ENCODE data around the gene NME4.

NME4 gene

DNA sequence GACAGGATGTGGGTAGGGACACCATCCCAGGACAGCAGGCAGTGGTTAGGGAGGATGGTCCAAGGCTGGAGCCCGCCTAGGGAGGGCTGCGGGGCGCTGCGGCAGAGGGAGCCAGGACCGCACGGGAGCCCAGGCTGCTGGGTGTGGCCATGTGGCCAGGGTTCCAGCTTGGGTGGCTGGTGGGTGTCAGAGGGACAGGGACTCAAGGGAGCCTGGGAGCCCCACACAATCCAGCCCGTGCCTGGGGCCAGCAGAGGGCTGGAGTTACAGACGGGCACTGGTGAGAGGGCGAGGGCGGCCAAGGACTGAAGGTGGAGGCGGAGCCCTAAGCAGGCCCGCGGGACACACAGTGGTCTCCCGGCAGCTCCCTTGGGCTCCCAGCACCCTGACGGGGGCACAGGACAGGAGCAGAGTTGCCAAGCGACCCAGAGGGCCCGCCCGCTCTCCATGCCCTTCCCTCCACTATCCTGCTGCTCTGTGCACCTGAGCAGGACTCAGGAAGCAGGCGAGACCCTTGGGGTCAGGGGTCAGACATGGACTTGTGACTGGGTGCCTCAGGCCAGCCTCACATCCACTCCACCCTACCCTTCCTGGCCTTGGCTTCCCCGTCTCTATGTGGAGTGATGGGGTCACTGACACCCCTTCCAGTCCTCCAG lies 33.8 kb upstream of the NME4 start:
- in situ Hi-C loops (cut with MboI; ENCODE audit: low sequenced_read_pairs) = no loop called here

DNA sequence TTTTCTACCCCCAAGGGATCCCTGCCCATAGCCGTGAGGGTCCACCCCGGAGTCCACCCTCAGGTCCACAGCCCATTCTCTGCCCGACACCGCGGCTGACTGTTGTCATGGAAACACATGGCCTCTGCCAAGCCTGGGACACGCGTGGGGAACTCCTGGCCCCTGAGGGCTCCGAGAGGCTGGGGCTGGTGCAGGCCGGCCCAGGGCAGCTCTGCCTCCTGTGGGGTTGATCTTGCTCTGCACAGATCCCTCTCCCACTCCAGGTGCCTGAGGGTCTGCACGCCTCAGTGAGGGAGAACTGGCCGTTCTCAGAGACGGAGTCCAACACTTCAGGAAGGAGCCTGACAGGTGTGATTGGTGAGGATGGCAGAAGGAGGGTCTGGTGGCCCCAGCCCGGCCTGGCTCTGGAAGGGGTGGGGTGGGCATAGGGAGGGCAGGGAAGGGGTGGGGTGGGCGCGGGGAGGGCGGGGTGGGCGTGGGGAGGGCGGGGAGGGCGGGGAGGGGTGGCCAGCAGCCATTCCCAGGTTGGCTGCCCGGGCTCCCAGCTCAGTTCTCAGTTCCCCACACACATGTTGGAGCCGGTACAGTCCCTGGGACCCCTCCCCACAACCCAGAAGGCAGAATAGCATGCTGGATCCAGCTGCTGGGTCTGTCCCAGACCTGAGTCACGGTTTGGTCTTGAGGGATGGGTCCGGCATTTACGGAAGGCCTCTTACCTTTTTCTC lies 33.1 kb upstream of the NME4 start:
- in situ Hi-C loops (cut with MboI; ENCODE audit: low sequenced_read_pairs) = no loop called here

DNA sequence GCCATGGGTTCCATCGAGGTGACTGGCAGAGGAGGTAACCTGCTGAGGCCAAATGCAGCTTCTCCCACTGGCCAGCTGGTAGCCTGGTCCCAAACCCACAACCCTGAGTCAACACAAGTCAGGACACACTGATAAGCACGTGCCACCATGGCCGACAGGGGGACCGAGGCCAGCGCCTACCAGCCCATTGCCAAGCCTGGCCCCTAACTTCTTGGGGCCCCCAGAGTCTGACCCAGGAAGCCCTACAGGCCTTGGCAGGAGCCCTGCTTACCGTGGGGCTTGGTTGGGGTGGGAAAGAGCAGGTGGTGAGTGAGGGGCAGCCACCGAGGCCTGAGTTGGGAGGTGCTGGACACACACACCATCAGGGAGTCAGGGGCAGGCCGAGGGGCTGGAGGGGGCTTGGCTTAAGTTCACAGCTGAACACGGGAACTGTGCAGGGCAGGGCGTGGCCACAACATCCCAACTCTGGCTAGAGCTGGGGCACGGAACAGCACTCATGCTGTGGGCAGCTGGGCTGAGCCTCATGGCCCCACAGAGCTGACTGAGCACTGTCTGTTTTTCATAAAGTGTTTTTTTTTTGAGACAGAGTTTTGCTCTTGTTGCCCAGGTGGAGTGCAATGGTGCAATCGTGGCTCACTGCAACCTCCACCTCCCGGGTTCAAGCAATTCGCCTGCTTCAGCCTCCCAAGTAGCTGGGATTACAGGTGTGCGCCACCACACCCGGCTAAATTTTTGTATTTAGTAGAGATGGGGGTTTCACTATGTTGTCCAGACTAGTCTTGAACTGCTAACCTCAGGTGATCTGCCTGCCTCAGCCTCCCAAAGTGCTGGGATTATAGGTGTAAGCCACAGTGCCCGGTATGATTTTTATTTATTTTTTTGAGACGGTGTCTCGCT lies 32.2 kb upstream of the NME4 start:
- in situ Hi-C loops (cut with MboI; ENCODE audit: low sequenced_read_pairs) = no loop called here

DNA sequence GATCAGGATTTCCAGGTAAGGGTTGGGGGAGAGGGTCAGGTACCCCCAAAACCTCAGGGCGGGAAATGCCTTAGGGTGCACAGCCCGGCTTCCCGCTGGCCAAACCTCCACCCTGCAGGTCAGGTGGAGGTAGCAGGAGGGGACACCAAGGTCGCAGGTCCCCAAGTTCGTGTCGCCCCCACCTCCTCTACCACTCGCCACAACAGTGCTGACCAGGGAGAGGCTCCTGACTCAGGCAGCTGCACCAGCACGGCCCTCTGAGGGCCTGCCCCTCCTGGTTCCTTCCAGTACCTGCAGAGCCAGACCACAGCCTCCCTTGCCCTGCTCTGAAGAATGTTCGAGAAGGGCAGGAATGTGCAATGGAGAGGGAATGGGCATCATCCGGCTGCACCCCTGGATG lies 30.5 kb upstream of the NME4 start:
- in situ Hi-C loops (cut with MboI; ENCODE audit: low sequenced_read_pairs) = no loop called here

DNA sequence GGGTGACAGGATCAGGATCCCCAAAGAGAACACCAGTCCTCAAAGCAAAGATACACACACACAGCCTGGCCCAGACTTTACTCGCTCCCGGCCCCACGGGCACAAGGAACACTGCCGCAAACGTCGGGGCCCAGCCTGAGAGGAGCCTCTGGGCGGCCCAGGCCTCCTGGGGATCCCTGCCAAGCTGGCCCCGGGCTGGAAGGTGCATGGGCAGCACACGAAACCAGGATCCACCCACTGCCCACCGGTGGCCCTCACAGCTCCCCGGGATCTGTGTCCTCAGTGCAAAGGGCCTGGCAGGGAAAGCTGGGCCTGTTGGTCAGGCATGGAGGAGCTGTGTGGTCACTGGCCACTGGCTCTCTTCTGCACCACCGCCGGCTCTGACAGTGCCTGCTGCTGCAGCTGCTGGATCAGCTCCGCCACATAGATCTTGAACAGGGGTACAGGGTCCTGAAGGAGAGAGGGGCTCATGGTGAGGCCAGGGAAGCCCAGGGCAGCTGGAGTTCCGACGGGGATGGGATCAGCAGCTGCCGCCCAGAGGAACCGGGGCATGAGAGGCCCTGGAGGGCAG lies 29.6 kb upstream of the NME4 start:
- in situ Hi-C loops (cut with MboI; ENCODE audit: low sequenced_read_pairs) = no loop called here

DNA sequence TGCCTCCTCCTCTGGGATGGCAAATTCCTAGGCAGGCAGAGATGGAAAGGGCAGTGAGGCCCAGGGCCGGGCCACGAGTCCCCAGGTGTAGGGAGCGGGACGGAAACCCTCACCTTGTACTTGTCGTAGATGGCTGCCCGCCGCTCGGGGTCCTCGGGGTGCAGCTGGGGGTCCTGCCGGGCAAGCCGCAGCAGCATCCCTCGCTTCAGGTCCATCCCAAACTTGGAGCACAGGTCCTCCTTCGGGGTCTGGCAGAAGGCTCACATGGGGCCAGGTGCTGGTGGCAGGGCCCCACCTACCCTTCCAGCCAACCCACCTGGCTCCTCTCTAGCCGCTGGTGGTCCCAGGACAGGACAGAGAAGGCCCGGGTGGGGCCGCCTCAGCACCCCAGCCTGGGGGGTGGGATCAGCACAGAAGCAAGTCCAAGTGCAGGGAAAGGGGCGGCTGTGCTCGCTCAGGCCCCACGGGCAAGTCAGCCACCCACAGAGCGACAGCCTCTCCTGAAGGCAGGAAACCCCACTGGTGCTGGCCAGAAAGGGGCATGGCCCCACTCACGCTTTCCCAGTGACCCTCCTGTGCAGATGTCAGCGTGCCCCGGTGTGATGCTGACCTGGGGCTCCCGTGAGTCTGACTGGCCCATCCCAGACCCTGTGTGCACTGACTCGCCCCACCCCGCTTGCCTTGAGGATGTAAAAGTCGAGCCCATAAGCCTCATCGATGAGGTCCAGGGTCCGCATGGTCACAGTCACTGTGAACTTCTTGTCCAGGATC lies 28.4 kb upstream of the NME4 start:
- in situ Hi-C loops (cut with MboI; ENCODE audit: low sequenced_read_pairs) = no loop called here

DNA sequence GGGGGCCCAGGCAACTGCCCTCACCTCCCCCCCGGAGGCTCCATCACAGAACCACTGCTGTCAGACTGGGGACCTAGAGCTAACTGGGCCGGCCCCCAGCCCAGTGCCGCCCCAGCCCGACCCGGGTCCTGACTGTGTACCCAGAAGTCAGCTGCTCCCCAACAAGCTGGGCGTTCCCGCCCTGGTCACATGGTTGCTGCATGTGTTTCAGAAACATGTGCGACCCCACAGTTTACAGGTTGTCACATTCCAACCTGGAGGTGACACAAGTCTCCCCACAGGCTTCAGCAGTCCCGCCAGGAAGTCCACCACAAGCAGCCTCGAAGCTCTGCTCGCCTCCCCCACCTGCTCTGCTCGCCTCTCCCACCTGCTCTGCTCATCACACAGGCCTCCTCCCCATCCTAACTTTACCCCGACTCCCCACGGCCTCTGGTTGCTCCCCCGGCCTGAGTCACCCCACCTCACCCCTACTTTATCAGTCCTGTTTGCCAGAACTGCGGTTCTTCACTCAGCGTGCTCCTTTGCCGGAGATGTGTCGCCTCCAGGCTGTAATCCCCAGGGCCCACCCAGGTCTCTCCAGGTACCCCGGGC lies 27.6 kb upstream of the NME4 start:
- in situ Hi-C loops (cut with MboI; ENCODE audit: low sequenced_read_pairs) = no loop called here

DNA sequence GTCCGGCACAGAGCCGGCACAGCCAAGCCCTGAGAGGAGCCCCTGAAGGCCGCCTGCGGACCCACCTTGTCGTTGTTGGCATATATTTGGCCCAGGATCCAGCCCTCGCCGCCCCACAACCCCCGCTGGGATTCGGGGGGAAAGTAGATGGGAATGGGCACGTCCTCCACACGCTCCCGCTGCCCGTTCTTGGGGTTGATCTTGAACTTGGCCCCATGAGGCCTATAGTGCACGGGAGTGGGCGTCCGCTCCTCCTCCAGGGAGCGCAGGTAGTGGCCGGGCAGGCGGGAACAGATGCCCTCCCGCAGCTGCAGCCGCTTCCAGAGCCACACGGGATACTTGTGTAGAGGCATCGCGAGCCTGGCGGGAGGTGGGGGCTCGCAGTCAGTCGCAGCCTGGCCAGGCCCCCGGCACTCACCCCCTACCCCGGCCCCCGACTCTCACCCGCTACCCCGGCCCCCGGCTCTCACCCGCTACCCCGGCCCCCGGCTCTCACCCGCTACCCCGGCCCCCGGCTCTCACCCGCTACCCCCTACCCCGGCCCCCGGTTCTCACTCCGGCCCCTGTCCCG lies 27.0 kb upstream of the NME4 start:
- in situ Hi-C loops (cut with MboI; ENCODE audit: low sequenced_read_pairs) = no loop called here

DNA sequence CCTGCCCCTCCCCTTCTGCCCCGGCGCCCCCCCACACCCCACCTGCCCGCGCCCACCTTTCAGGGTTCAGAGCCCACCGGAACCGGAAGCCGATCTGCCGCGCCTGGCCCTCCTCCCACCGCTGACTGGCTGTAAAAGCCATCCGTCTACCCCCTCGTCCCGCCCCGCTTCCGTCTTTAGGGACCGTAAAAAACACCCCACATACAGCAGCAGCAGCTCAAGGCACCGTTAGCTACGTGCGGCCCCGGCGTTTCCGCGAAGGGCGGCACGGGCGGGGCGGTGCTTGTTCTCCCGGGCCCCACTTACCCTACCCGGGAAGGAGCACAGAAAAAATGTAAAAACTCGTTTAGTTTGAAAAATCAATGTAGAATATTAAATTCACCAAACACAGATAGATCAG lies 26.6 kb upstream of the NME4 start, which contains the start of gene MRPL28:
MRPL28 (minus strand) TSS at position 96 of the 400 bp plus-strand sequence. CDS start 320 bp downstream, outside the sequence.
- in situ Hi-C loops (cut with MboI; ENCODE audit: low sequenced_read_pairs) = no loop called here

DNA sequence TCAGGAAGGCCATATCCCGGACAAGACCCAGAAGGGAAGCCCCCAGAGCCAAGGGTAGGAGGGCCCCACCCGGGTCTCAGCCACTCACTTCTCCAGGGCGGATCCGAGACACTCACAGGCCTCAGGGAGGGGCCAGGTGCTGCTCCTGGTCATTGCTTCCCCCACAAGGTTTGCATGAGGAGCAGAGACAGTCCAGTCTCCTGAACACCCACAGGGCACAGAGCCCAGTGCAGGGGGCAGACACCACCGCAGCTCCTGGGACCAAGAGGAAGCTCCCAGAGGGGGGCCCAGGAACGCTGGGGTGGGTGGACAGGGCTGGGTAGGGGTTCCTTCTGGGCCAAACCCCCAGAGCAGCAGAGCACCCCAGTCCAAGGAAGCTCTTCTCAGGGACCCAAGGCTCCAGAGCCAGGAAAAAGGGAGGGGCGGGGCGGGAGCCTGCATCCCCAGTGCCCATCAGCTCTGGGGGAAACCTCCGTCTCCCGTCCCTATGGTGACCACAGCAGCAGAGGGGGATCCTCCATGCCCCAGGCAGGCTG lies 26.0 kb upstream of the NME4 start:
- in situ Hi-C loops (cut with MboI; ENCODE audit: low sequenced_read_pairs) = no loop called here

DNA sequence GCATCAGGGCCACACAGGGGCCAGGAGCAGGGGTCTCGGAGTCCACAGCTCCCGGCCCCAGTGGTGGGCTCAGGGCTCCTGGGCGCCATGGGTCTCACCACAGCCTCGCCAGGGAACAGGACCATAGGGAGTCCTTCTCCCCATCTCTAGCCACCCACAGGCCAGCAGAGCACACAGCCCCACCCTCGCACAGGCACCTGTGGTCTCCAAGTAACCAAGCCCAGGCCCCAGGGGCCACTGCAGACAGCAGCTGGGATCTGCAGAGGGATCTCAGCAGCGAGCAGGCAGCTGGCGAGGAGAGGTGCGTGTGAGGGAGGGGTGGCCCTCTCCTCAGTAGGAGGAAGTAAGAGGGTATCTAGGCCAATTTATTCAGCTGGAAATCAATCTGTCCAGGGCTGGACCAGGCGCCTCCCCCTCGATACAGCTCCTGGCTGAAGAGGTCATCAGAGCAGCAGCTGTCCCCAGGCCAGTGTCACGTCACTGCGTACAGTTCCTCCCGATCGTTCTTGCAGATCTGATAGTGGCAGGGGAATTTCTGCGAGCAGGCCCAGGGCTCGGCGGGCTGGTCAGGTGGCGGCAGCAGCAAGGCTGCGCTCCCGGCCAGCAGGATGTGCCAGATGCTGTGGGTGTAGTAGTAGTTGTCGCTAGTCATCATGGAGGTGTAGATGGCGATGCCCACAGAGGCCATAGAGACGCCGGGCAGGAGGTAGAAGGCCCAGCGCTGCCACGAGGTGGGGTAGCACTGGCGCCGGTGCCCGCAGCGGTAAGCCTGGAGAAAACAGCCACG lies 25.3 kb upstream of the NME4 start:
- in situ Hi-C loops (cut with MboI; ENCODE audit: low sequenced_read_pairs) = no loop called here

DNA sequence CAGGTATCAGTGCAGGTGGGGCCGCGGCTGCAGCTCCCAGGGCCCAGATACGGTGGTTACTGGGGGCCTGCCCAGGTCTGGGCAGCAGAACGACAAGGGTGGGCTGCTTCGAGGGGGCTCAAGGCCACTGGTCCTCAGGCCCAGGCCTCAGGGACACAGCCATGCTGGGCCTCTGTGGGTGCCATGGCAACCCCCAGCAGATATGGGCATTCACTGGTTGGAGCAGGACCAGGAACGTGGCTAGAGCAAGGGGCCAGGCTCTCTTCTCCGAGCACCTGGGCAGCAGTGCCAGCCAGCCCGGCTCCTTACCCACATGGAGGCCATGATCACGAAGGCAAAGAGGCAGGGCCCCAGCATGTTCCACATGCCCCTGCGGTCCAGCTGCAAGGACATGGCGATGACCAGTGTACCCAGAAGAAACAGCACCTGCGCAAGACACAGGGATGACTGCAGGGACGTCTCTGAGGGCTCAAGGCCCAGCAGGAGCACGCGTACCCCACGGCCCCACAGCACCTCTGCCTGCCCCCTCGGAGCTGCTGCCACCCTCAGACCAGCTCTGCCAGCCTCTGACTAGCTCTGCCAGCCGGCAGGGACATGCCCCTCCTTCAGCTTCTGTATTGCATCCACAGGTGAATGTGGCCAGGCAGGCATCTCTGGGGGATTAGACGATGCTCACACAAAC lies 24.6 kb upstream of the NME4 start:
- in situ Hi-C loops (cut with MboI; ENCODE audit: low sequenced_read_pairs) = no loop called here

DNA sequence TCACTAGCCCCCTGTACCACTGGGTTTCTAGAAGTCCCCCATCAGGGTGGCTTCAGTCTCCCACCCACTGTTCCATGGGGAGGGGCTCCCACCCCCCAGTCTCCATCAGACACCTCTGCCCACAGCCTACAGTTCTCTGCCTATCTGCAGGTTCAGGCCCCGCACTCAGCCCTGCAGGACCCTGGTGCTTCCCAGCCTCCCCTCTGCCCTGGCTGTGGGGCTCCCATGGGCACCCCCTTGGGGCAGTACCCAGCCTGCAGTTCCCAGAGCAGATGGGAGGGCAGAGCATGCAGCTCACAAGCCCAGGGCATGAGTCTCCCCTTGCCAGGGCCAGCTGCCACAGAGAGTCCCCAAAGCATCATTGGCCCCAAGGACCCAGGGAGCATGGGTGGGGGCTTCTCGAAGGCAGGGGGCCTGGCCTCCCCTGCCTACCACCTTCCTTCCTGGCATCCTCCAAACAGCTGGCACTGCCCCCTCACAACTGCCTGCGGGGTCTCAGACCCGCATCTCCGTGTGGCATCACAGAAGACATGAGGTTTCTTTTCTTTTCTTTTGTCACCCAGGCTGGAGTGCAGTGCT lies 23.9 kb upstream of the NME4 start:
- in situ Hi-C loops (cut with MboI; ENCODE audit: low sequenced_read_pairs) = no loop called here

DNA sequence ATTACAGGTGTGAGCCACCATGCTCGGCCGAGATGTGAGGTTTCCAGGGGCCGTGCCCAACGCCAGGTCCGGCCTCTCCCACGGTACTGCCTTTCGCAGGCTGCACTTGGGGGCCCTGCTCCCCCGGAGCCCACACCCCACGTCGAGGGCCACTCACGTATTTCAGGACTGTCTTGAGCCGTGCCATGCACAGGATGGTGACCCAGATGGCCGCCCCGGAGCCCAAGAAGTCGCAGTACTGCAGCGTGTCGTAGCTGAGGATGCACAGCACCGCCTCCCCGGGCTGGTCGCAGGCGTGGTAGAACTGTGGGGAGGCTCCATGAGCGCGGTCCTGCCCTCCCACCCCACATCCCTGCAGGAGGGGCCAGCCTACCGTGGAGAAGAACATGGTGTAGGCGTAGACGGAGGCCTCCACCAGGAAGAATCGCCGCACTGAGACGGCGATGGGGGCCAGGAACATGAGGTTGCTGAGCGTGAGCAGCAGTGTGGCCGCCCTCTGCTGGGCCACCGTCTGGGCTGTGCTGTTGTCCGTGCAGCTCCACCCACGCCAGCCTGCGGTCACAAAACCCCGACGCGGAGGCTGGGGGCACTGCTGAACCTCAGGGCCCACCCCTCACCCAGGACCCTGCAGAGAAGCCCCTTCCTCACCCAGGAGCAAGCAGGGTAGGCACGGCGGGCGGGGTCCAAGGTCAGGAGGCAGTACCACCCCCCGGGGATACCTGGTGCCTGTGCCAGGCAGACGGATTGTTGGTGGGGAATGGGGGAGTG lies 23.0 kb upstream of the NME4 start:
- in situ Hi-C loops (cut with MboI; ENCODE audit: low sequenced_read_pairs) = no loop called here

DNA sequence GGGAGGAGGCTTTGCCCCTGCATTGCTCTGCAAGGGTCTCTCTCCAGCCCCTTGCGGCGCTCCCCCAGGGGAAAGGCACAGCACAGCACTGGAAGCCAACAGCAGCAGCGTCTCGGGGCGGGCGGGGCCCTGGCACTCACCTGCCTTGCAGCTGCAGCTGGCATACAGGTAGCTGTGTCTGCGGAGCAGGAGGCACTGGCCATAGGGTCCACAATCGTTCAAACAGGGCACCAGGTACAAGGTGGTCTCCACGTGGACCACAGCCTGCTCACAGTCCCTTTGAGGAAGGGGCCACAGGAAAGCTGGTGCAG lies 22.4 kb upstream of the NME4 start:
- in situ Hi-C loops (cut with MboI; ENCODE audit: low sequenced_read_pairs) = no loop called here

DNA sequence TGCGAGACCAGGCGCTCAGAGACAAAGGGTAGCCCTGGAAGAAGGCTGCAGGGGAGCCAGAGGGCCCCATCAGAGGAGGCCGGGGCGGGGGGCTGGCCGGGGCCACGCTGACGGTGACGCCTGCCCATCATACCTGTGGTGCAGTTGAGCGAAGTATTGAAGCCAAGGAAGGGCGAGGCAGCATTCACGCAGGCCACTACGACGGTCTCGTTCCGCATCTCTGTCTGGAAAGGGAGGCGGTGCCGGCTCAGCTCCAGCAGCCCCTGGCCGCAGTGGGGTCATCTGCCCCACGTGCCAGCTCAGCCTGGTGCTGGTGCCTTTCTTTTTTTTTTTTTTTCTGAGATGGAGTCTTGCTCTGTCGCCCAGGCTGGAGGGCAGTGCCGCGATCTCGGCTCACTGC lies 21.8 kb upstream of the NME4 start:
- in situ Hi-C loops (cut with MboI; ENCODE audit: low sequenced_read_pairs) = no loop called here
